Measurements from ENCODE around the gene TAGLN3. TPM values are rescaled to one million over a fixed set of nuclear protein-coding genes. Genes with fewer than 3 reads are reported as not detected.
A peak's percentile ranks its signal among the peaks of the same experiment; 100 is the strongest.

Gene TAGLN3
- total RNA-seq, 2 donors from 2014 or later = 0.52 to 0.99 TPM

DNA sequence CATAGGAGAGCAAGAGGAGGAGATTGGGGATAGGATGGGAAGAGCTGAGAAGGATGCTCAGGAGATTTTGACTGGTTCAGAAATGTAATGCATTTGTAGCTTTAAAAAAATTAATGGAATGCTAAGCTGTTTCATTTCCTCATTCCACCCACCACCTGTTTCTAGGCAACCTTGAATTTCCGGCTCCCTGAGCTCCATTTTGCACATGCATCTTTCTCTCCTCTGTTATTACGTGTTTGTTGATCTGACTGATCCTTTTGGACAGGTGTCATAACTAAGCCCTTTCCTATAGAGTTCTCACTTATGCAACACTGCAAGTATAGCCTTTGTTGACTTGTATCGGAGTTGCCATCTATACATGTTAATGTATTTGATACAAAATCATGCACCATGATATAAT, 40.1 kb downstream of the TAGLN3 start:
- WGBS, 2 donors = 51 to 54% methylated on average over 3 of the region's 3 CpGs
- Histone ChIP-seq H3K27ac (peak overlapping the region in 1 of 4 donors; percentile 6), H3K27me3 (no peaks in the 10 kb centered on the region), H3K4me1 (no peaks in the 10 kb centered on the region), H3K36me3 (replicated peaks in 1 of 2; ENCODE audit: insufficient read depth in 1 of 2, low read depth in 2 of 2) (no peaks in the 10 kb centered on the region), H3K9me3 (no peaks in the 10 kb centered on the region), H3K4me3 (no peak overlapping the region)
- peak in 2 of 4 donors; percentile 22 to 24 for DNase-seq
- no peak for TF ChIP-seq POLR2A (IDR thresholded peaks at IDR 0.05)
- TF ChIP-seq, protein P1, sequence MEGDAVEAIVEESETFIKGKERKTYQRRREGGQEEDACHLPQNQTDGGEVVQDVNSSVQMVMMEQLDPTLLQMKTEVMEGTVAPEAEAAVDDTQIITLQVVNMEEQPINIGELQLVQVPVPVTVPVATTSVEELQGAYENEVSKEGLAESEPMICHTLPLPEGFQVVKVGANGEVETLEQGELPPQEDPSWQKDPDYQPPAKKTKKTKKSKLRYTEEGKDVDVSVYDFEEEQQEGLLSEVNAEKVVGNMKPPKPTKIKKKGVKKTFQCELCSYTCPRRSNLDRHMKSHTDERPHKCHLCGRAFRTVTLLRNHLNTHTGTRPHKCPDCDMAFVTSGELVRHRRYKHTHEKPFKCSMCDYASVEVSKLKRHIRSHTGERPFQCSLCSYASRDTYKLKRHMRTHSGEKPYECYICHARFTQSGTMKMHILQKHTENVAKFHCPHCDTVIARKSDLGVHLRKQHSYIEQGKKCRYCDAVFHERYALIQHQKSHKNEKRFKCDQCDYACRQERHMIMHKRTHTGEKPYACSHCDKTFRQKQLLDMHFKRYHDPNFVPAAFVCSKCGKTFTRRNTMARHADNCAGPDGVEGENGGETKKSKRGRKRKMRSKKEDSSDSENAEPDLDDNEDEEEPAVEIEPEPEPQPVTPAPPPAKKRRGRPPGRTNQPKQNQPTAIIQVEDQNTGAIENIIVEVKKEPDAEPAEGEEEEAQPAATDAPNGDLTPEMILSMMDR (IDR thresholded peaks at IDR 0.05) = no peak
- intact Hi-C loops (cut with DNase I) = no loop called here
- peak; percentile 71 for ATAC-seq

DNA sequence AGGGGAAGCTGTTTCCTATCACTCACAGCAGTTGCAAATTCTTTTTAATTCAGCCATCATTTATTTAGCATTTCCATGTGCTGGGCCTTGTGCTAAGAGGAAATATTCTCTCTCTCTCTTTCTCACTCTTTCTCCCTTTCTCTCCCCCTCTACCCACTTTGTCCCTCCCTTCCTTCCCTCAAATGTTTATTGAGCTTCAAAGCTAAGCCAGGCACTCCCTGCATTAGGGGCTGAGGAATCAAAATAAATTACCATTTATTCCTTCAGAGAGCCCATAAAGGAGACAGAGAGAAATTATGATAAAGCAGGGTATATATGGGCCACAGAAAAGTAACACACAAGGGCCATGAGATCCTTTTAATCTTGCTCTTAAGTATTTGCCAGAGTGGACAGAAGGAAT, 42.6 kb downstream of the TAGLN3 start:
- Histone ChIP-seq H3K4me3 (no peak overlapping the region), H3K27ac (no peak overlapping the region), H3K9me3 (no peaks in the 10 kb centered on the region), H3K4me1 (no peaks in the 10 kb centered on the region), H3K36me3 (replicated peaks in 1 of 2; ENCODE audit: insufficient read depth in 1 of 2, low read depth in 2 of 2) (no peaks in the 10 kb centered on the region), H3K27me3 (no peaks in the 10 kb centered on the region)
- DNase-seq (no peak), ATAC-seq (no peak)
- TF ChIP-seq, protein P1 (IDR thresholded peaks at IDR 0.05) = no peak
- TF ChIP-seq POLR2A (IDR thresholded peaks at IDR 0.05) = no peak
- intact Hi-C loops (cut with DNase I) = no loop called here

DNA sequence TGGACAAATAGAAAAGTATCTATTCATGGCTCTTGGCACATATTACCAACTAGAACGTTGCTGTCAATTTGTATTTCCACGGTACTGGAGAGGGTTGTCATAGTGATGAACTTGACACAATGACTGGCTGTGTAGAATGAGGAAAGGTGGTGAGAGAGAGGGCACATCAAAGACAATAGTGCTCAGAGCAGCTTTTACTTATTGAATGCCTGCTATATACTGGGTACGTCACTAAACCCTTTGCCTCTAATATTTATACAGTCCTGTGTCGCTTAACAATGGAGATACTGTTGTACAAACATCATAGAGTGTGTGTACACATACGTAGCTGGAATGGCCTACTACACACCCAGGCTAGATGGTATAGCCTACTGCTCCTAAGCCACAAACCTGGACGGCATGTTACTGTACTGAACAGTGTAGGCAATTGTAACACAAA, 44.1 kb downstream of the TAGLN3 start:
- no peaks in the 10 kb centered on the region for H3K27me3 ChIP-seq
- peak; percentile 8 for ATAC-seq
- no peak overlapping the region for H3K27ac ChIP-seq
- H3K4me1 ChIP-seq = no peaks in the 10 kb centered on the region
- DNase-seq = no peak
- intact Hi-C loops (cut with DNase I) = no loop called here
- H3K36me3 ChIP-seq (replicated peaks in 1 of 2; ENCODE audit: insufficient read depth in 1 of 2, low read depth in 2 of 2) = no peaks in the 10 kb centered on the region
- TF ChIP-seq, protein P1 (IDR thresholded peaks at IDR 0.05) = no peak
- no peak for TF ChIP-seq POLR2A (IDR thresholded peaks at IDR 0.05)
- H3K9me3 ChIP-seq = no peaks in the 10 kb centered on the region
- 45% methylated on average over 6 of the region's 6 CpGs for WGBS, 2 donors
- H3K4me3 ChIP-seq = no peak overlapping the region

DNA sequence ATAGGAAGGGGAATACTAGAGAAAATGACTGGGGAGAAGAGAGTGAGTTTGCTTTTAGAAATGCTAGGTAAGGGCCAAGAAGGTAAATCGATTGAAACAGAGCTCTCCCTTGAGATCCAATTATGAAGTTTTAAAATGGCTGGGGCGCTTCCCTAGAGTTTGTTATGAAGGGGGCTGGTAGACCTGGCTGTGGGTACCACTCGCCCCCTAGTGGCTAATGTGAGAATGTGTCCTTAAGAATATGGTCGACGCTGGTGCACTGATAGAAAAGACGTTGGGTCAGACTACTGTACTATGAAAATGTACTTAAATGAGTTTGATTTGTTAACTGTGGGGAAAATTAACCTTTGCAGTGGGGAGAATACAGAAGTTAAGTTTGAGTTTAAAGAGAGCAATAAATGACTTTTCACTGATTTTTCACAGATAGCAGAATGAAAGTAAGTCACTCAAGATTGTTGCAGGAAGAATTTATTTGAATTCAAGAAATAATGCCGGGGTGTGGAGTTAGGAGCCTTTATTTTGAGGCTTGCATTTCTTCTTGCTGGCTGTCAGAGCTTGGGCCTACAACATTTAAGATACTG, 45.0 kb downstream of the TAGLN3 start:
- H3K27ac ChIP-seq = no peak overlapping the region
- 4 to 7% methylated on average over 7 of the region's 7 CpGs for WGBS, 2 donors
- H3K4me1 ChIP-seq = no peaks in the 10 kb centered on the region
- no peaks in the 10 kb centered on the region for H3K9me3 ChIP-seq
- H3K36me3 ChIP-seq (replicated peaks in 1 of 2; ENCODE audit: insufficient read depth in 1 of 2, low read depth in 2 of 2) = no peaks in the 10 kb centered on the region
- no peak overlapping the region for H3K4me3 ChIP-seq
- DNase-seq (peak; percentile 32 to 61 (median 54)), ATAC-seq (peak; percentile 90)
- H3K27me3 ChIP-seq = no peaks in the 10 kb centered on the region
- TF ChIP-seq, protein P1 (IDR thresholded peaks at IDR 0.05) = peak; percentile 60 to 81 (median 78)
- TF ChIP-seq POLR2A (IDR thresholded peaks at IDR 0.05) = no peak
- intact Hi-C loops (cut with DNase I) = no loop called here

DNA sequence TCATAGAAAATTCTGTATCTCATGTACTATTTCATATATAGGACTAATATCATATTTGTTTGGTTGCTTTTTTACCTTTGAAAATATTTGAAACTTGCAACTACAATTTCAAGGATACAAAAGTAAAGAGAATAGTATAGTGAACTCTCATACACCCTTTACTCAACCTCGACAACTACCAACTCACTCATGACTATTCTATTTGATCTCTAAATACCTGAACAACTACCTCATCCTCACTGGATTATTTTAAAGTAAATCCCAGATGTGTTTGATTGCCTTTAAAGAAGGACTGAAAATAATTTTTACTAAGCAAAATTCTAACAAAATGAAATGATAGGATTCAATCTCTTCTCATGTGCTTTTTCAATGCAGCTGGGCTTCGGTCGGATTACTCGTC, 47.9 kb downstream of the TAGLN3 start:
- DNase-seq (no peak), ATAC-seq (no peak)
- Histone ChIP-seq H3K9me3 (no peaks in the 10 kb centered on the region), H3K27me3 (no peaks in the 10 kb centered on the region), H3K27ac (no peak overlapping the region), H3K4me3 (no peak overlapping the region), H3K36me3 (replicated peaks in 1 of 2; ENCODE audit: insufficient read depth in 1 of 2, low read depth in 2 of 2) (no peaks in the 10 kb centered on the region), H3K4me1 (no peaks in the 10 kb centered on the region)
- WGBS, 2 donors = 67% methylated on average over 4 of the region's 4 CpGs
- TF ChIP-seq, protein P1 (IDR thresholded peaks at IDR 0.05) = no peak
- TF ChIP-seq POLR2A (IDR thresholded peaks at IDR 0.05) = no peak
- intact Hi-C loops (cut with DNase I) = no loop called here

Measured in body of pancreas (tissue), 4 donors.